ENCODE data around the gene ESRRA. TPM values are rescaled to one million over a fixed set of nuclear protein-coding genes. Genes with fewer than 3 reads are reported as not detected.

Gene ESRRA
- total RNA-seq, 1 experiment from 2014 or later: 63.4 TPM

GRCh38 chr11:64304032-64304315, 1.4 kb upstream of the ESRRA start:
- Mint-ChIP-seq H3K27me3 (ENCODE audit: insufficient read depth, unreplicated experiment) (no peaks in the 10 kb centered on the region), H3K36me3 (ENCODE audit: insufficient read depth, unreplicated experiment) (peaks cover 25% of the 10 kb centered on the region), H3K27ac (ENCODE audit: low read depth, unreplicated experiment) (peak overlapping the region; percentile 83), H3K4me1 (ENCODE audit: insufficient read depth, unreplicated experiment) (peaks cover 18% of the 10 kb centered on the region), H3K4me3 (ENCODE audit: unreplicated experiment) (peak overlapping the region; percentile 99), H3K9me3 (ENCODE audit: unreplicated experiment) (no peaks in the 10 kb centered on the region)
- no peak for DNase-seq (ENCODE audit: unreplicated experiment)
- no peak for TF ChIP-seq CTCF (IDR thresholded peaks at IDR 0.05; ENCODE audit: unreplicated experiment)
- intact Hi-C loops (cut with micrococcal nuclease): loop anchor here (1.0 to 5.0 kb wide), 5 partner anchors 17 to 117 kb away; partner anchors contain the start of genes PPP1R14B and STIP1
- CTCF ChIA-PET: interaction anchor here (0.5 to 5.1 kb wide), 22 partner anchors 9 to 183 kb away, joined by 3 to 96 read pairs (median 7); partner anchors contain the start of genes BAD, FERMT3, GPR137 and PLCB3
- BruUV-seq (replicated peaks): no TSS peak
- POLR2A ChIA-PET: interaction anchor here (0.6 to 5.8 kb wide), 20 partner anchors 13 to 610 kb away, joined by 3 to 107 read pairs (median 7); partner anchors contain the start of genes BAD, FKBP2, NUDT22 and PLCB3

DNA sequence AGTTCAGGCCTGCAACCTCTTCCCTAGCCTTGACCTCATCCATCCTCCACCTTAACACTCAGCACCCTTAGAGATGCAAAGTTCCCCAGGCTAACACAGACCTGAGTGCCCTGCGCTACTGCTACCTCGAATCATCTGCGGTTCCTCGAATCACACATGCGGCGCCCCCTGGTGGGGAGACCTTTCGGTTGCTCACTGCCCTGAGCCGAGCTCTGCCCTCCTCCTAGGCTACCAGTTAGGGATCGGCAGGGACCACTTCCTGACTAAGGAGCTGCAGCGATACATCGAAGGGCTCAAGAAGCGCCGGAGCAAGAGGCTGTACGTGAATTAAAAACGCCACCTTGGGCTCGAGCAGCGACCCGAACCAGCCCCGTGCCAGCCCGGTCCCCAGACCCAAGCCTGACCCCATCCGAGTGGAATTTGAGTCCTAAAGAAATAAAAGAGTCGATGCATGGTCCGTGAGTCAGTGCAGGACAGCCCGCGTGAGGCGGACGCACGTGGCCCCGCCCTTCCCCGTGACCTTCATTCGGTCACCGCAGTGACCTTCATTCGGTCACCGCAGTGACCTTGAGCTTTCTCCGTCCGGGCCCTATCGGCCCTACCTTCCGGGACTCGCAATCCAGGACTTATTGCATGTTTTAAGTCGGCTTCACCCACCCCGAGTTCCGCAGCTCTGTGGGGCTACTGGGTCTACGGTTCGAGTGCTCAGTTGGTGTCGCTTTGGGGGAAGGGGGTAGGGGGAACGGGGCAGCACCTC, 830 bp upstream of the ESRRA start:
- ChIA-PET CTCF (interaction anchor here (0.5 to 5.1 kb wide), 30 partner anchors 9 to 336 kb away, joined by 3 to 96 read pairs (median 5); partner anchors contain the start of genes BAD, FERMT3, GPR137 and PLCB3), POLR2A (interaction anchor here (0.5 to 5.8 kb wide), 28 partner anchors 12 to 1551 kb away, joined by 3 to 107 read pairs (median 5); partner anchors contain the start of genes BAD, FKBP2, NUDT22 and PLCB3)
- TSS peak; percentile 88 for BruUV-seq (replicated peaks)
- Mint-ChIP-seq H3K4me1 (ENCODE audit: insufficient read depth, unreplicated experiment) (peaks cover 18% of the 10 kb centered on the region), H3K27ac (ENCODE audit: low read depth, unreplicated experiment) (peak overlapping the region; percentile 83), H3K27me3 (ENCODE audit: insufficient read depth, unreplicated experiment) (no peaks in the 10 kb centered on the region), H3K4me3 (ENCODE audit: unreplicated experiment) (peak overlapping the region; percentile 99), H3K36me3 (ENCODE audit: insufficient read depth, unreplicated experiment) (peaks cover 30% of the 10 kb centered on the region), H3K9me3 (ENCODE audit: unreplicated experiment) (no peaks in the 10 kb centered on the region)
- TF ChIP-seq CTCF (IDR thresholded peaks at IDR 0.05; ENCODE audit: unreplicated experiment): peak; percentile 78
- intact Hi-C loops (cut with micrococcal nuclease): loop anchor here (1.0 to 5.0 kb wide), 5 partner anchors 18 to 117 kb away; partner anchors contain the start of genes PPP1R14B and STIP1
- peak; percentile 92 for DNase-seq (ENCODE audit: unreplicated experiment)

DNA sequence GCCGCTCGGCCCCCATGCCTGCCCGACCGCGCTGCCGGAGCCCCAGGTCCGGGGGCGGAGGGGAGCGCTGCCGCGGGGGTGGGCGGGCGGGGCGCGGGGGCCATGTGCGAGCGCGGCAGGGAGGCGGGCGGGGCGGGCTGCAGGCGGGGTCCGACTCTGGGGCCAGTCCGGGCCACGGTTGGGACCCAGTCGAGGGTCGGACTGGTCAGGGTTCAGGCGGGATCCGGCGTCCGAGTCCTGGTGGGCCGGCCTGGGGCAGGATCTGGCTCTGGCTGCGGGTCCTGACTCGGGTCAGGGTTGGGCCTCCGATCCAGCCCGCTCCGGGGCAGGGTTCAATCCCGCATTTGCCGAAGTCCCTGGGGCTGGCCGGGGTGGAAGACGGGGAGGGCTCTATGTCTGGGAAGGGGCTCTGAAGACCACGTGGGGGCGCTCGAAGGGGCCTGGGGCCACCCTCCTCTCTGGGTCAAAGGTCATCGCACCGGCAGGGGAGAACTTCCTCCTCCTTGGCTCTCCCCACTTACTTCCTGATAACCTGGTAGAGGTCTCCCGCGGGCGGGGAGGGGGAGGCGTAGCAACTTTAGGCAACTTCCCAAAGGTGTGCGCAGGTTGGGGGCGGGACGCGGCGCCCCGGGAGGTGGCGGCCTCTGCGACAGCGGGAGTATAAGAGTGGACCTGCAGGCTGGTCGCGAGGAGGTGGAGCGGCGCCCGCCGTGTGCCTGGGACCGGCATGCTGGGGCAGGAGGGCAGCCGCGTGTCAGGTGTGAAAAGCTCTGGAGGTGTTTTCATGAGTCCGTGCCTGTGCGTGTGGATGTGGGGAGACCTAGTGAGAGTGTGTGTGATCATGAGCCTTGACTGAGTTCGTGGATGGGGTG, 603 bp downstream of the ESRRA start:
- intact Hi-C loops (cut with micrococcal nuclease): loop anchor here (2.0 kb wide), 3 partner anchors 19 to 59 kb away; partner anchors contain the start of gene PPP1R14B
- H3K9me3 Mint-ChIP-seq (ENCODE audit: unreplicated experiment): no peaks in the 10 kb centered on the region
- peak; percentile 31 for TF ChIP-seq CTCF (IDR thresholded peaks at IDR 0.05; ENCODE audit: unreplicated experiment)
- peak; percentile 63 for DNase-seq (ENCODE audit: unreplicated experiment)
- ChIA-PET CTCF (interaction anchor here (0.6 to 2.3 kb wide), 3 partner anchors 26 to 243 kb away, joined by 4 to 6 read pairs (median 5); no protein-coding TSS in a partner anchor), POLR2A (interaction anchor here (0.7 to 5.8 kb wide), 14 partner anchors 11 to 121 kb away, joined by 3 to 107 read pairs (median 11); partner anchors contain the start of genes BAD, FKBP2, NUDT22 and PLCB3)
- BruUV-seq (replicated peaks): no TSS peak
- H3K4me3 Mint-ChIP-seq (ENCODE audit: unreplicated experiment): peak overlapping the region; percentile 99
- peak overlapping the region; percentile 96 for H3K27ac Mint-ChIP-seq (ENCODE audit: low read depth, unreplicated experiment)
- peaks cover 16% of the 10 kb centered on the region for H3K4me1 Mint-ChIP-seq (ENCODE audit: insufficient read depth, unreplicated experiment)
- peaks cover 38% of the 10 kb centered on the region for H3K36me3 Mint-ChIP-seq (ENCODE audit: insufficient read depth, unreplicated experiment)
- no peaks in the 10 kb centered on the region for H3K27me3 Mint-ChIP-seq (ENCODE audit: insufficient read depth, unreplicated experiment)
